GM18519 (cell line): Measurements from ENCODE around the gene CD96.
"Not testable (repeated sequence)": the region's sequence is repeated elsewhere in the genome, so short reads cannot be mapped to it uniquely, and the experiment has no call there.

Source experiments
- ATAC-seq: cut with Tn5 transposase; IDR thresholded peaks from one replicate; pipeline ENCODE4 v1.9.1; 2021; ENCODE audit warnings: mild to moderate bottlenecking, moderate library complexity; ENCODE audit not compliant: unreplicated experiment, low FRiP score

The CD96 gene

GRCh38 chr3:111616417-111617105 lies 74.6 kb downstream of the CD96 start:
- peak; percentile 82 for ATAC-seq

- no peak for ATAC-seq
Measured at GRCh38 chr3:111617406-111617805, 75.4 kb downstream of the CD96 start.

GRCh38 chr3:111617912-111618601 lies 76.1 kb downstream of the CD96 start:
- ATAC-seq = no peak

- ATAC-seq = peak; percentile 33
Measured at GRCh38 chr3:111618945-111619344, 76.9 kb downstream of the CD96 start.

GRCh38 chr3:111619833-111620232 lies 77.8 kb downstream of the CD96 start:
- no peak for ATAC-seq

GRCh38 chr3:111621535-111621934 lies 79.5 kb downstream of the CD96 start:
- ATAC-seq = no peak

- no peak for ATAC-seq
Measured at GRCh38 chr3:111627092-111627491, 85.1 kb downstream of the CD96 start.

- not testable (repeated sequence) for ATAC-seq
Measured at GRCh38 chr3:111629018-111629417, 87.0 kb downstream of the CD96 start.

GRCh38 chr3:111630638-111631037 lies 88.6 kb downstream of the CD96 start:
- not testable (repeated sequence) for ATAC-seq

GRCh38 chr3:111635403-111635802 lies 93.4 kb downstream of the CD96 start:
- ATAC-seq = no peak

GRCh38 chr3:111636366-111636885 lies 94.4 kb downstream of the CD96 start:
- no peak for ATAC-seq

- ATAC-seq = no peak
Measured at GRCh38 chr3:111639316-111639715, 97.3 kb downstream of the CD96 start.

- ATAC-seq = no peak
Measured at GRCh38 chr3:111648991-111649579, 107.1 kb downstream of the CD96 start.

- no peak for ATAC-seq
Measured at GRCh38 chr3:111650378-111651275, 108.6 kb downstream of the CD96 start.

- peak; percentile 60 for ATAC-seq
Measured at GRCh38 chr3:111652492-111653180, 110.6 kb downstream of the CD96 start.

- no peak for ATAC-seq
Measured at GRCh38 chr3:111653766-111654165, 111.8 kb downstream of the CD96 start.

- ATAC-seq = no peak
Measured at GRCh38 chr3:111662012-111662411, 120.0 kb downstream of the CD96 start.

- ATAC-seq = no peak
Measured at GRCh38 chr3:111662907-111663306, 120.9 kb downstream of the CD96 start.

GRCh38 chr3:111666041-111666735 lies 124.2 kb downstream of the CD96 start:
- no peak for ATAC-seq
